ENCODE data around the gene DCLK2. TPM values are rescaled to one million over a fixed set of nuclear protein-coding genes. Genes with fewer than 3 reads are reported as not detected.
"Not testable (repeated sequence)": the region's sequence is repeated elsewhere in the genome, so short reads cannot be mapped to it uniquely, and the experiment has no call there.

The DCLK2 gene
- polyA plus RNA-seq, 1 donor from 2014 or later: 134 TPM

GRCh38 chr4:150181536-150181935 lies 103.3 kb downstream of the DCLK2 start:
- H3K4me3 ChIP-seq (ENCODE audit: low read length): peak overlapping the region; percentile 46
- H3K4me2 ChIP-seq (ENCODE audit: low read length): peak overlapping the region; percentile 86
- H3K27ac ChIP-seq (ENCODE audit: low read length): peak overlapping the region; percentile 90
- no peak overlapping the region for H2AFZ ChIP-seq (ENCODE audit: low read depth, low read length)
- no peaks in the 10 kb centered on the region for H4K20me1 ChIP-seq (ENCODE audit: insufficient read depth)
- H3K27me3 ChIP-seq (ENCODE audit: insufficient read depth, low read depth, low read length): no peaks in the 10 kb centered on the region
- peaks cover 15% of the 10 kb centered on the region for H3F3A ChIP-seq (ENCODE audit: insufficient read depth, low read length, poor library complexity, severe bottlenecking)
- TF ChIP-seq RAD21 (conservative IDR thresholded peaks at IDR 0.05): peak; percentile 14
- peak; percentile 69 for TF ChIP-seq EP300 (conservative IDR thresholded peaks at IDR 0.05; ENCODE audit: poor library complexity, severe bottlenecking)
- peak; percentile 44 for TF ChIP-seq MXI1 (conservative IDR thresholded peaks at IDR 0.05; ENCODE audit: poor library complexity, severe bottlenecking)
- TF ChIP-seq POLR2AphosphoS5 (IDR thresholded peaks at IDR 0.05): peak; percentile 57
- no peak for TF ChIP-seq CTCF (IDR thresholded peaks at IDR 0.05; ENCODE audit: poor library complexity, severe bottlenecking)
- peak; percentile 65 for TF ChIP-seq REST (IDR thresholded peaks at IDR 0.05; ENCODE audit: borderline replicate concordance)
- H3K9me2 ChIP-seq (ENCODE audit: insufficient read depth, low read length): no peaks in the 10 kb centered on the region
- H3K36me3 ChIP-seq (ENCODE audit: insufficient read depth, low read length): no peaks in the 10 kb centered on the region
- H3K9me3 ChIP-seq (ENCODE audit: low read length): no peaks in the 10 kb centered on the region
- H3K9ac ChIP-seq (ENCODE audit: low read length): peak overlapping the region; percentile 58
- H3K79me2 ChIP-seq (replicated peaks; ENCODE audit: insufficient read depth, low read length): peaks cover 40% of the 10 kb centered on the region

- Histone ChIP-seq H3K79me2 (replicated peaks; ENCODE audit: insufficient read depth, low read length) (peaks cover 40% of the 10 kb centered on the region), H3F3A (ENCODE audit: insufficient read depth, low read length, poor library complexity, severe bottlenecking) (peaks cover 15% of the 10 kb centered on the region), H3K9ac (ENCODE audit: low read length) (peak overlapping the region; percentile 58), H3K4me3 (ENCODE audit: low read length) (peak overlapping the region; percentile 46), H3K27me3 (ENCODE audit: insufficient read depth, low read depth, low read length) (no peaks in the 10 kb centered on the region), H2AFZ (ENCODE audit: low read depth, low read length) (no peak overlapping the region), H3K36me3 (ENCODE audit: insufficient read depth, low read length) (no peaks in the 10 kb centered on the region), H3K9me3 (ENCODE audit: low read length) (no peaks in the 10 kb centered on the region), H3K9me2 (ENCODE audit: insufficient read depth, low read length) (no peaks in the 10 kb centered on the region), H4K20me1 (ENCODE audit: insufficient read depth) (no peaks in the 10 kb centered on the region), H3K27ac (ENCODE audit: low read length) (peak overlapping the region; percentile 90), H3K4me2 (ENCODE audit: low read length) (peak overlapping the region; percentile 62)
- TF ChIP-seq CTCF (IDR thresholded peaks at IDR 0.05; ENCODE audit: poor library complexity, severe bottlenecking) (no peak), EZH2 (IDR thresholded peaks at IDR 0.05; ENCODE audit: borderline replicate concordance, insufficient read depth, low read length, poor library complexity, severe bottlenecking) (no peak), TAF1 (IDR thresholded peaks at IDR 0.05; ENCODE audit: low read depth) (no peak), EP300 (conservative IDR thresholded peaks at IDR 0.05; ENCODE audit: poor library complexity, severe bottlenecking) (no peak), SMC3 (conservative IDR thresholded peaks at IDR 0.05; ENCODE audit: poor library complexity) (no peak), POLR2AphosphoS5 (IDR thresholded peaks at IDR 0.05) (no peak), REST (IDR thresholded peaks at IDR 0.05; ENCODE audit: borderline replicate concordance) (no peak)
Measured at GRCh38 chr4:150182794-150183193, 104.5 kb downstream of the DCLK2 start.

GRCh38 chr4:150185033-150185432 lies 106.8 kb downstream of the DCLK2 start:
- H3K9me3 ChIP-seq (ENCODE audit: low read length); H3K9me2 ChIP-seq (ENCODE audit: insufficient read depth, low read length); H4K20me1 ChIP-seq (ENCODE audit: insufficient read depth); H3K9ac ChIP-seq (ENCODE audit: low read length); H3K36me3 ChIP-seq (ENCODE audit: insufficient read depth, low read length); H3K4me2 ChIP-seq (ENCODE audit: low read length); H3K27me3 ChIP-seq (ENCODE audit: insufficient read depth, low read depth, low read length); H2AFZ ChIP-seq (ENCODE audit: low read depth, low read length); H3K4me3 ChIP-seq (ENCODE audit: low read length): not testable (repeated sequence)
- H3K79me2 ChIP-seq (replicated peaks; ENCODE audit: insufficient read depth, low read length): peaks cover 30% of the 10 kb centered on the region
- H3F3A ChIP-seq (ENCODE audit: insufficient read depth, low read length, poor library complexity, severe bottlenecking): peaks cover 15% of the 10 kb centered on the region
- peak overlapping the region; percentile 39 for H3K27ac ChIP-seq (ENCODE audit: low read length)
